Kidney epithelial cell (primary cell): ENCODE results near the gene HYLS1. TPM values are rescaled to one million over a fixed set of nuclear protein-coding genes. Genes with fewer than 3 reads are reported as not detected.
A peak's percentile ranks its signal among the peaks of the same experiment; 100 is the strongest.

Experiments
- DNase-seq: peaks from one replicate; pipeline ENCODE4 v3.0.0-alpha.2; 2010; ENCODE audit warnings: low read depth
- H3K27me3 ChIP-seq: 2 replicates; pipeline ENCODE4 v1.6.0; 2011; ENCODE audit warnings: low read length; ENCODE audit not compliant: control insufficient read depth, insufficient read depth
- H3K36me3 ChIP-seq: 2 replicates; pipeline ENCODE4 v1.5.1; 2011; ENCODE audit warnings: low read length; ENCODE audit not compliant: control insufficient read depth, insufficient read depth
- H3K4me3 ChIP-seq: 2 replicates; pipeline ENCODE4 v1.5.1; 2011; ENCODE audit warnings: low read depth, mild to moderate bottlenecking, control low read depth, low read length
- total RNA-seq: library from RNA; depleted of rRNA; stranded (reverse); fragments of >200 nt; gene quantifications from 2 replicates; pipeline ENCODE4 v1.2.3, GENCODE V29; 2015
- TF ChIP-seq, protein P1 (sequence below): IDR thresholded peaks from 2 replicates; pipeline ENCODE4 v1.5.1; 2011; ENCODE audit warnings: mild to moderate bottlenecking, moderate library complexity, low read length, control low read depth, inconsistent platforms; ENCODE audit not compliant: insufficient read depth, poor library complexity, severe bottlenecking

Gene HYLS1
- total RNA-seq, 1 donor from 2014 or later, result 3.6 TPM

DNA sequence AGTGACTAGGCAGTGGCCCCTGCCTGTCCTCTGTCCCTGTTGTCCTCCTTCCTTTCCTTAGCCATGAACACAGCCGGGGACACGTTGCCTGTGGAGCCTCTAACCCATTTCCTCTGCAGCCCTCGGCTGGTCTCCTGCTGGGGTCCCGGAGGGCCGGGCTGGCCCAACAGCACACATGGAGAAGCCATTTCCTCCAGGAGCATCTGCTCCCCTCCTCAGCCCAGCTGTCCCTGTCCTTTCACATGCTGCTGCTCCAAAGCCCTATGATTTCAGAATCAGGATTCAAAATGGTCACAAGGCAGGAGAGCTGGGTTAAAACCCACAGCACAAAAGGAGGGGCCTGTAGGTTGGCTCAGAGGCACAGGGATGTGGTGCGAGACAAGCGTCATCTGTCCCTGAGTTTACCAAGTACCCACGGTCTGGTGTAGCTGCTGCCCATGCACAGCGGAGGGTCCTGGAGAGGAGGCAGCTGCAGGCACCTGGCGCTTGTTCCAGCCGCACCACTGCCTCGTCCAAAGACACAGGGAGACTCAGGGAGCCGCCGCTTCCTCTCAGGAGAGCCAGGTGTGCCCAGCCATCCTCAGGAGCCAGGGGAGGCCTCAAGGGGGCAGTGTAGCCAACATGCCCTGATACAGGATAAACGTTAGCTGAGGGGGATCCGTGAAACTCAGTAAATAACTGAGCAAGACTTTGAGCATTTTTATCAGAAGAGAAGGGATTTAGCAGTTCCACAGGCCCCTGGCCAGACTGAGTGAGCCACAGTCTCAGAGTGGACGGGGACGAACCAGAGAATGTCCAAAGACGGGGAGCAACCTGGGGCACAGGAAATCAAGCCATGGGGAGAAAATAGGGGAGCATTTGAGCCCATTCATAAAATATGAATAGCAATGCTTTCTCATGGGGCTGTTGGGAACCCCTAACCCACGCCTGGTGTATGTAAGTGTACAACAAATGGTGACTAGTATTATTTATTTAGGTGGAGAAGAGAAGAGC, 54.4 kb downstream of the HYLS1 start:
- TF ChIP-seq, protein P1, sequence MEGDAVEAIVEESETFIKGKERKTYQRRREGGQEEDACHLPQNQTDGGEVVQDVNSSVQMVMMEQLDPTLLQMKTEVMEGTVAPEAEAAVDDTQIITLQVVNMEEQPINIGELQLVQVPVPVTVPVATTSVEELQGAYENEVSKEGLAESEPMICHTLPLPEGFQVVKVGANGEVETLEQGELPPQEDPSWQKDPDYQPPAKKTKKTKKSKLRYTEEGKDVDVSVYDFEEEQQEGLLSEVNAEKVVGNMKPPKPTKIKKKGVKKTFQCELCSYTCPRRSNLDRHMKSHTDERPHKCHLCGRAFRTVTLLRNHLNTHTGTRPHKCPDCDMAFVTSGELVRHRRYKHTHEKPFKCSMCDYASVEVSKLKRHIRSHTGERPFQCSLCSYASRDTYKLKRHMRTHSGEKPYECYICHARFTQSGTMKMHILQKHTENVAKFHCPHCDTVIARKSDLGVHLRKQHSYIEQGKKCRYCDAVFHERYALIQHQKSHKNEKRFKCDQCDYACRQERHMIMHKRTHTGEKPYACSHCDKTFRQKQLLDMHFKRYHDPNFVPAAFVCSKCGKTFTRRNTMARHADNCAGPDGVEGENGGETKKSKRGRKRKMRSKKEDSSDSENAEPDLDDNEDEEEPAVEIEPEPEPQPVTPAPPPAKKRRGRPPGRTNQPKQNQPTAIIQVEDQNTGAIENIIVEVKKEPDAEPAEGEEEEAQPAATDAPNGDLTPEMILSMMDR, result peak; percentile 94
- Histone ChIP-seq H3K27me3 (no peaks in the 10 kb centered on the region), H3K4me3 (no peak overlapping the region), H3K36me3 (no peaks in the 10 kb centered on the region)
- peak; percentile 5 for DNase-seq

DNA sequence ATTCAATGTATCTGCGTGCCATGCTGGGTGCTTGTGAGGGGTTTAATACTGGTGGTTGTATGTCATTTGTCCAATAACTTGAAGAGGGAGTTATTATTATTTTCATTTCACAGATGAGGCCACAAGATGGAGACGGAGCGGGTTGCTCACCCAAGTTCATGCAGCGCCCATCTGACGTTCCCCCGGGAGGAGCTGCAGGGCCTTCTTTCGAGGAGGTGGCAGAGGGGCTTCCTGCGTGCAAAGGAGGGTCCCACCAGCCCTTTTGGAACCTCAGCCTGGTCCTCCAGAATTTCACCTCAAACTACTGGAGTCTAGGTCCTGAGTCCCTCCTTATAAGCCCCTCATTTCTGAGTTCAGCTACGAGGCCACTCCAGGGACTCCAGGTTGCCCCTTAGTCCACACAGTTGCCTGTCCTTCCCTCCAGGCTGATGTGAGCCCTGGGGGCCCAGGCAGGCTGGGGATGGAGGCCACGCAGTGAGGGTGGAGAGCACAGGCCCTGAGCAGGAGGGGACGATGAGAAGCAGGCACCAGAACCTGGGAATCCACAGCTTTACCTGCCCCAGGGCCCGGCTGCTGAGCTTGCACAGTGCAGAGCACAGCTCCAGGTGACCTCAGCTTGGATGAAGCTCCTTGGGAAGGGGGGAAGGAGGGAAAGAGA, 55.4 kb downstream of the HYLS1 start:
- no peak for DNase-seq
- no peak overlapping the region for H3K4me3 ChIP-seq
- no peaks in the 10 kb centered on the region for H3K36me3 ChIP-seq
- H3K27me3 ChIP-seq, result no peaks in the 10 kb centered on the region
- TF ChIP-seq, protein P1, result no peak

DNA sequence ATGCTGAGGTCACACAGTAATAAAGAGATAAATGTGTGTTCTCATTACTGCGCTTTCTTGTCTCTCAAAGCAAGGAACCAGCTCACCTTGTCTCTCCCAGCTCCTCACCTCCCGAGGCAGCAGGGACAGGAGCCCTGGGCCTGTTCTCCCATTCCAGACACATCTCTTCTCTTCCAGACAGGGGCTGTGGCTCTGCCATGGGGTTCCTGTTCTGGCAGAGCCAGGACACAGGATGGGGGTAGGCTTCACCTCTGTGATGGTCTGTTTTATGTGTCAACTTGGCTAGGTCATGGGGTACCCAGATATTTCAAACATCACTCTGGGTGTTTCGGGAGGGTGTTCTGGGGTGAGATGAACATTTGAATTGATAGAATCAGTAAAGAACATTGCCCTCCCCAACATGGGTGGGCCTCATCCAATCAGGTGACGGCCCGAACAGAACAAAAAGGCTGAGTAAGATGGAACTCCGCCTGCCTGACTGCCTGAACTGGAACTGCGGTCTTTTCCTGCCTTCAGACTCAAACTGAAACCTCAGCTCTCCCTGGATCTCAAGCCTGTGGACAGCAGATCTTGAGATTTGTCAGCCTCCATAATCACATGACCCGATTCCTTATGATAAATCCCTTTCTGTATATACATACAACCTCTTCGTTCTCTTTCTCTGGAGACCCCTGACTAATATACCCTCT, 56.3 kb downstream of the HYLS1 start:
- Histone ChIP-seq H3K27me3 (no peaks in the 10 kb centered on the region), H3K36me3 (no peaks in the 10 kb centered on the region), H3K4me3 (no peak overlapping the region)
- no peak for DNase-seq
- TF ChIP-seq, protein P1, result no peak

DNA sequence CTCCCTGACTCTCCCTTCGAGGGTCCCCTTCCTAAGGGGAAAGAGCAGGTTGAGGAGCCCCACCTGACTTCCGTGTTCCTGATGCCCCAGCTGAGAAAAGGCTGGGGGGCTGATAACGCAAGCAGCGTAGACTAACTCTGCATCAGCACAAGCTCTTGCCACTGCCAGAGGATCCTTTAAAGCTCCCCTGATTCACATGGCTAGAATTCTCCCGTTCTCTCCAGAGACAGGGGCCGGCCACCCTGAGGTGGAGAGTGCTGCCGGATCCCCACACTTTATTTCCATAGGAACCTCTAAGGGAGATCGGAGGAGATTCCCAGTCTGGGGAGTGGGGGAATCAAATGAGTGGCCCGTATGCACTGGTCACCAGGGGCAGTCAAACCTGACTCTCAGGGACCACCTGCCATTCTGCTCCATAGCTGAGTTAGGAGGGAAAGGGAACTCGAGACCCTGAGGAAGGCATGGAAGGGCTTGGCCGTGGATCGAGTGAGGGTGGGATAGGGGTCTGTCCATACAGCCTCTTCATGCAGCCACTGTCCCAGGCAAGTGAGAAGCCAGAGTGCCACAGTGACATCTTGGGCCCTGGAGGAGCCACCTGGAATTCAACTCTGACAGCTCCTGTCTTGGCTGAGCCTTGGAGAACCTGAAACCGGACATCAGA, 57.0 kb downstream of the HYLS1 start:
- no peaks in the 10 kb centered on the region for H3K36me3 ChIP-seq
- no peaks in the 10 kb centered on the region for H3K27me3 ChIP-seq
- DNase-seq, result no peak
- H3K4me3 ChIP-seq, result no peak overlapping the region
- TF ChIP-seq, protein P1, result no peak

DNA sequence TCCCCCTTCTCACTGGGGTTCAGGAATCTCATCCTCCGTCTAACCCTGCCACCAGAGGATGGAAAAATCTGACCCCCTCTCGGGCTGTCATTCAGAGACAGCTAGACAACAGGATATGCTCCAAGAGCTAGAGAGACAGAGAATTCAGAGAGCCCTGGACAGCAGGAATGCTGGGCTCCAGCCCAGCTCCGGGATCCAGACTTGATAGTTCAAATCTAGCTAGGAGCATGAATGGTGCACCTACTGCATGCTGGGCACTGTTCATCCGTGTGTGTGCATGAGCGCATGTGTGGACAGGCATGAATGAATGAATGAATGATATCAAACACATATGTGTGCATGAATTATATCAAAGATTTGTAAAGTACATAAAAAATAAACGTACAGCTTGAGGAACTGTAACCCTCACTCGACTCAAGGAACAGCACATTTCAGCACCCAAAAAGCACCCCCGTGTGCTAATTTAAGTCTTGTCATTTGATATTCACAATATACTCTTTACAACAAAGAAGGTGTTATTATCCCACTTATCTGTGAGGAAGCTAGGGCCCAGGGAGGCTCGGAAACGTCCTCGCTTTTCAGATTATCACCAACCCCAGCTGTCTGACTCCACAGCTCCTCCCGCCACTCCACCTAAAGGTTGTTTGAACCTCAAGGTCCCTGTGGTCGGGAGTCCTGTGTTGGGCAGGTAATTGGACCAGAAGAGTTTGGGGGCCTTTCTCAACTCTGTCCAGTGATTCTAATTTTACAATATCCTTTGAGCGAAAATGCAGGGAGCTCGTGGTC, 57.7 kb downstream of the HYLS1 start:
- no peak for DNase-seq
- Histone ChIP-seq H3K27me3 (no peaks in the 10 kb centered on the region), H3K36me3 (no peaks in the 10 kb centered on the region), H3K4me3 (no peak overlapping the region)
- TF ChIP-seq, protein P1, result no peak
